Suprapubic skin (tissue), 4 donors: ENCODE measurements around the gene NTN4.

Experiments used
- EP300 ChIP-seq: sonication (generic); formaldehyde crosslinking; IDR thresholded peaks from one replicate; pipeline ENCODE4 v1.6.1; 2017; ENCODE audit warnings: antibody characterized with exemption
- POLR2A ChIP-seq, 2 donors: fragments of 450-650 bp; IDR thresholded peaks; one replicate each; pipeline ENCODE4 v1.6.1; 2017; ENCODE audit warnings: antibody characterized with exemption in 2 of 2, mild to moderate bottlenecking in 2 of 2, moderate library complexity in 2 of 2
- POLR2AphosphoS5 ChIP-seq, 3 donors: sonication (generic); formaldehyde crosslinking; IDR thresholded peaks; one replicate each; pipeline ENCODE4 v1.6.1; 2017; ENCODE audit warnings: antibody characterized with exemption in 3 of 3
- TF ChIP-seq, protein P1 (sequence below), 2 donors: fragments of 200-600 bp in 1 of 2; fragments of 450-650 bp in 1 of 2; sonication (generic) in 1 of 2; IDR thresholded peaks; one replicate each; pipeline ENCODE4 v1.5.1; 2016 to 2019; ENCODE audit warnings: antibody characterized with exemption in 2 of 2, mild to moderate bottlenecking in 1 of 2, moderate library complexity in 1 of 2

DNA sequence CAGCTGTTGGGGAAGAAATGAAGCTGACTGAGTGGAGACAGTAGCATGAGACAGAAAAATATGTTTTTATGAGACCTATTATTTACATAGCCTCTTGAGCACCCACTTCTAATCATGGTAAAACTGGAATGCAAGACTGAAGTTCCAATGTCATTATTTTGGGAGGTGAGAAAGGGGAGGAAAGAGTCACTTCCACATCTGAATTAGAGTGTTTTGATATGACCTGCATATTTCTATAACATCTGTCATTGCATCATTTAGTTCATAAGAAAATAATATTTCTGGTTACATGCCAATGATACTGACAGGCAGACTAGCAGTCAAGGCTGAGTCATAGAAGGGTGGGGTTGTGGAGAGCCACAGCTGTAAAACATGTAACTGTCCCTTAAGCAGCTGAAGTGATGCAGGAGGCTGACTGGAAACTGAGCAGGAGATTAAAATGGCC, 26.7 kb downstream of the NTN4 start:
- TF ChIP-seq, protein P1, sequence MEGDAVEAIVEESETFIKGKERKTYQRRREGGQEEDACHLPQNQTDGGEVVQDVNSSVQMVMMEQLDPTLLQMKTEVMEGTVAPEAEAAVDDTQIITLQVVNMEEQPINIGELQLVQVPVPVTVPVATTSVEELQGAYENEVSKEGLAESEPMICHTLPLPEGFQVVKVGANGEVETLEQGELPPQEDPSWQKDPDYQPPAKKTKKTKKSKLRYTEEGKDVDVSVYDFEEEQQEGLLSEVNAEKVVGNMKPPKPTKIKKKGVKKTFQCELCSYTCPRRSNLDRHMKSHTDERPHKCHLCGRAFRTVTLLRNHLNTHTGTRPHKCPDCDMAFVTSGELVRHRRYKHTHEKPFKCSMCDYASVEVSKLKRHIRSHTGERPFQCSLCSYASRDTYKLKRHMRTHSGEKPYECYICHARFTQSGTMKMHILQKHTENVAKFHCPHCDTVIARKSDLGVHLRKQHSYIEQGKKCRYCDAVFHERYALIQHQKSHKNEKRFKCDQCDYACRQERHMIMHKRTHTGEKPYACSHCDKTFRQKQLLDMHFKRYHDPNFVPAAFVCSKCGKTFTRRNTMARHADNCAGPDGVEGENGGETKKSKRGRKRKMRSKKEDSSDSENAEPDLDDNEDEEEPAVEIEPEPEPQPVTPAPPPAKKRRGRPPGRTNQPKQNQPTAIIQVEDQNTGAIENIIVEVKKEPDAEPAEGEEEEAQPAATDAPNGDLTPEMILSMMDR (IDR thresholded peaks at IDR 0.05) = no peak
- TF ChIP-seq POLR2A (IDR thresholded peaks at IDR 0.05) (no peak), POLR2AphosphoS5 (IDR thresholded peaks at IDR 0.05) (no peak), EP300 (no peak)
